GM19452 (cell line): ENCODE results near the gene RIOK2.

Experiments
- ATAC-seq: cut with Tn5 transposase; IDR thresholded peaks from one replicate; pipeline ENCODE4 v1.9.1; 2021; ENCODE audit not compliant: unreplicated experiment

RIOK2 gene

DNA sequence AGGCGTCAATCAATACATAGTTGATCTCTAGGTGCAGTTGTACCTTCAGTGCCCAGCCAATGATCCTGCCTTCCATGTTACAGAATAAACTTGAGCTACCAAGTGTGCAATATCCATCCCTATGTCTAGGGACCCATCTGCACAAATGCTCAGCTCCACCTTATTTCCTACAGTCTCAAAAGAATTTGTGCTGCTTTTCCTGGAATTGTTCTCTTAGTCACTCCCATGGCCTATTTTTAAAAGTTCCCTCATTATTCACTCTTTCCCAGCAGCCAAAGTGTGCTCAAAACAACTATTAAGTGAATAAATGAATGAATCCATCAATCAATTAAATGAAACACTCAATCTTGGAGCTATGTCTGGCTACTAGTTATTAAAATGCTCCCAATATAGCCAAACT, 55.3 kb downstream of the RIOK2 start:
- ATAC-seq = no peak

- no peak for ATAC-seq
Observed at GRCh38 chr5:97125125-97125683, 57.8 kb downstream of the RIOK2 start.

DNA sequence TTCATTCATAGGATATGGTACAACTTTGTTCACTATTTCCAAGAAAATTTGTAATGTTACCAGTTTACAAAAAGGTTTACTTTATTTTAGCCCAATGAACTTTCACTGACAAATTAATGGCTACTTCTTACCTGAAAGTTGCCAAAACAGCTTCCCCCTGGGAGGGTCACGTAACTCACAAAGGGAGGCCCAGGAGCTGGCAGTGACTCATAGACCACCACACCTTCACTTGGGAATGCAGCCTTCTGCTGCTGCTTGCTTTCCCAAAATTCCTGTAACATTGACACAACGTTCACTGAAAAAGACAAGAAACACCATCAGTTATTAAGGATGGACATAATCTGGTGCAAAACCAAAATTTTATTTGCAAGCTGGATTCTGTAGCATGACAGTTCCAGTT, 58.7 kb downstream of the RIOK2 start:
- ATAC-seq = no peak

GRCh38 chr5:97121848-97122247, 61.2 kb downstream of the RIOK2 start:
- ATAC-seq = no peak

DNA sequence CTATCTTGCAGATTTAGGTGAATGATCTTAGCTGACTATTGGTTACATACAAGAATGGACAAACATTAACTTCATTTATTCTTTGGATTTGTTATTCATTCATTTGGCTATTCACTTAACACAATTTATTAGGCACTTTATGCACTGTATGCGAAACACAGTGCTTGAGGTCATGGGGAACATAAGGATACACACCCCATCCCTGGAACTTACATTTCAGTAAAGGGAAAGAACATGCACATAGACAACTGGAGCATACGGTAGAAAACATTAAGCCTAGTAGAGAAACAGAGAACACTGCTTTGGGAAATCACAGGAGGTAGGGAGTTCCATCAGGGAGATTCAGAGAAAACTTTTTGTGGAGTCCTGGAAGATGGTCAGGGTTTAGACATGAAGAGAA, 62.9 kb downstream of the RIOK2 start:
- no peak for ATAC-seq

DNA sequence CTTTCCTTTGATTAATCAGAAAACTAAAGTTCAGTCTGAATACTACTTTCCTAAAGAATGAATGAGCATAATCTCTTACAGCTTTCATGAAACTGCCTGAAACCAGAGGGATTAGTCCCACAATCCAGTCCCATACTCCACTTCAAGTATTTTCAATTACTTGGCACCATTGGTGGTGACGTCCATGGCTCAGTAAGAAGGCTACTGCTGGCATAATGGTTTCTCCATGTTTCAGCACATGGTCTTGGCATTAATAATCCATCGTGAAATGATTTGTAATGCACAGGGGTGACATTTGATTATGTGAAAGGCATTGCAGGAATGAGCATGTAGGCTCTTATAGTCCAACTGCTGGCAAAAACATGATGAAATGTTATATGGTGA, 64.0 kb downstream of the RIOK2 start:
- ATAC-seq = no peak

GRCh38 chr5:97118261-97119006, 64.6 kb downstream of the RIOK2 start:
- ATAC-seq = no peak

- ATAC-seq = no peak
Observed at GRCh38 chr5:97115932-97116331, 67.1 kb downstream of the RIOK2 start.

GRCh38 chr5:97112230-97112629, 70.8 kb downstream of the RIOK2 start:
- ATAC-seq = no peak

DNA sequence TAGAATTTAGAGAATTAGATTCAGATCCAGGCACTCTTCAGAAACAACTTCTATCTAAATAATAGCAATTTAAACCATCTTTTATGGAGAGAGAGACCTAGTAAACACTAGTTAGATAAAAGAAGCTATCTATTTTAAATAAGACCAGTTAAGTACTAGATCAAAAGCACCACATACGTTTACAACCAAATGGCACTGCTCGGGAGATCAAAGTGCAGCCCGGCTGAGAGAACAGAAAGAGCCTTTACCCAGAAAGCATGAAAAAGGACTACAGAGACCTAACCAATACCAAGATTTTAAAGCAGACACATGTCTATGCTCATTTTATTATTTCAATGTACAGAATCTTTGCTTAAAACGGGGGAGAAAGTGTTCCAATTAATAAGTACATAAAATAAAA, 71.4 kb downstream of the RIOK2 start:
- no peak for ATAC-seq

DNA sequence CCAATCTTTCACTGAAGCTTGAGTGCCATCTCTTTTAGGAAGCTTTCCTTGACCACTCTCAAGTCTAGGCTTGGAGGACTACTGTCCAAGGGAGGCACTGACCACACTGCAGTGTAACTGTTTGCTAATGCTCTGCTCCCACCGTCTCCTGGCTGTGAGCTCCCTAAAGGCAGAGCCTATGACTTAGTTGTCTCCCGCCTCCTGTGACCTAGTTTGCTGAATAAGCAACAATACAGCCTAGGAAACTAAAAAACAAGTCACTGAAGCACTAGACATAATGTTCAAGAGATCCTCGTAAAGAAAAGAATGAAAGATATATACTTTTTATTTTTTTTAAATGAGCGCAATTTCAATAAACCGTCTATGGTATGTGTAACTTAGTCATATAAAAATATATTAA, 72.0 kb downstream of the RIOK2 start:
- ATAC-seq = no peak
